Fibroblast of mammary gland (primary cell): Measurements from ENCODE around the gene DDX1.

Experiments used
- DNase-seq: peaks from one replicate; pipeline ENCODE4 v3.0.0-alpha.2; 2010; ENCODE audit warnings: low read depth
- H3K4me3 ChIP-seq: 2 replicates; pipeline ENCODE4 v1.5.1; 2011; ENCODE audit warnings: low read depth, mild to moderate bottlenecking, low read length, moderate library complexity; ENCODE audit not compliant: control insufficient read depth
- TF ChIP-seq, protein P1 (sequence below): conservative IDR thresholded peaks from 2 replicates; pipeline ENCODE4 v1.5.1; 2011; ENCODE audit warnings: low read depth, low read length, inconsistent platforms; ENCODE audit not compliant: control insufficient read depth, insufficient read depth

DDX1 gene

DNA sequence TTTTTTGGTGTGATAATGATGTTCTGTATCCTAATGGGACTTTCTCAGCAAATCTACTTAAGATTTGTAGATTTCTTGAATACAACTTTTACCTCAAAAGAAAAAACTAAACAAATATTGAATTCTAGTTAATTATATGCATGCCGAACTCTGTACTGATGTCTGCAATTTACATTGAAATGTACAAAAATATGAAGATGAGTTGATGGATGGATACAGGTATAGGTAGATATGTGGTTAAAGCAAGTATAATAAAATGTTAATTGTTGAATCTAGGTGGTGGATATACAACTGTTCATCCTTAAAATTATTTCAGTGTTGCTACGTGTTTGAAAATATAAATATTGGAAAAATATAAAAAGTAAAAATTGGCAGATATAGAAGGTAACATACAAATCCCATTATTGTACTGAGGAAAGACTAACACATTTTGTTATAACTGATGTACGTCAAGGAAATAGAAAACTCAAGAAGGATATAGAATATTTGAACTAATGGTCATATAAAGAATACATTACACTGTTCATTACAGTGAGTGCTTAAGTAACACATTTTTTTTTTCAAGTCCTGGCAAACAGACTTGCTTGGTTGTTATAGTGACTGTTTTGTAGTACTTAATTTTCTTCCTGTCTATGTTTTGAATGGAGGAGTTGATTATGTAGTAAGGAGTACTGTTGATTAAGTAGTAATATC is 33.8 kb downstream of the DDX1 start:
- TF ChIP-seq, protein P1, sequence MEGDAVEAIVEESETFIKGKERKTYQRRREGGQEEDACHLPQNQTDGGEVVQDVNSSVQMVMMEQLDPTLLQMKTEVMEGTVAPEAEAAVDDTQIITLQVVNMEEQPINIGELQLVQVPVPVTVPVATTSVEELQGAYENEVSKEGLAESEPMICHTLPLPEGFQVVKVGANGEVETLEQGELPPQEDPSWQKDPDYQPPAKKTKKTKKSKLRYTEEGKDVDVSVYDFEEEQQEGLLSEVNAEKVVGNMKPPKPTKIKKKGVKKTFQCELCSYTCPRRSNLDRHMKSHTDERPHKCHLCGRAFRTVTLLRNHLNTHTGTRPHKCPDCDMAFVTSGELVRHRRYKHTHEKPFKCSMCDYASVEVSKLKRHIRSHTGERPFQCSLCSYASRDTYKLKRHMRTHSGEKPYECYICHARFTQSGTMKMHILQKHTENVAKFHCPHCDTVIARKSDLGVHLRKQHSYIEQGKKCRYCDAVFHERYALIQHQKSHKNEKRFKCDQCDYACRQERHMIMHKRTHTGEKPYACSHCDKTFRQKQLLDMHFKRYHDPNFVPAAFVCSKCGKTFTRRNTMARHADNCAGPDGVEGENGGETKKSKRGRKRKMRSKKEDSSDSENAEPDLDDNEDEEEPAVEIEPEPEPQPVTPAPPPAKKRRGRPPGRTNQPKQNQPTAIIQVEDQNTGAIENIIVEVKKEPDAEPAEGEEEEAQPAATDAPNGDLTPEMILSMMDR = no peak
- DNase-seq = no peak

DNA sequence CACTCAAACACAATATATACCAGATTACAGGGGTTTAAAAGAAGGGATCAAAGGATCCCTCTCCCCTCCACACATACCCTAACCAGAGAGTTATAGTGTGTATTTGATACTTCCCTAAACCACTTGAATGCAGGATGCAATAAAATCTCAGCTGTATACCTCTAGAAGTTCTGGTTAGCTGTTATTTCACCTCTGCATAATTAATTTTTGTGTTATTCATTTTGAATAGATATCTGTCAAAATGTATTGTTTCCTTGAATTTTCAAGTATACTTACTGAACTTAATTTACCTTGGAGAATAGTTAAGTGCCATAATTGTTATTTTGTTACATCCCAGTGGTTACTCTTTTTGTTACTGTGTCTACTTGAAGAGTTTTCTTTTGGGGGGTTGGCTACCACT is 34.5 kb downstream of the DDX1 start:
- DNase-seq = no peak
- no peak overlapping the region for H3K4me3 ChIP-seq

More for the DNA sequence above, 33.8 kb downstream of the DDX1 start:
- H3K4me3 ChIP-seq = no peak overlapping the region

DNA sequence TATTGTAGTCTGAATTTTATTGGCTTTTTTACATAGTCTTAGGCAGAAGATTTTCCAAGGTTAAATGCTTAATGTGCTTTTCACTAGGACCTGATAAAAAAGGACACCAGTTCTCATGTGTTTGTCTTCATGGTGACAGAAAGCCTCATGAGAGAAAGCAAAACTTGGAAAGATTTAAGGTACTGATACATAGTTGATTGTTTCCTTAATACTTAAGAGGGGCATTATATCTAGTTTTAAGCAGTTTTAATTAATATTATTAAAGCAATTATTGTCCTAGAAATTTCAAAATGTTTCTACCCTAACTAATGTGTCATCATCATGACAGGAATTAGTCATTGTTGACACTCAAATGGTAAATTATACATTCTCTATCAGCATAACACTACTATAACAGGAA is 35.3 kb downstream of the DDX1 start:
- no peak overlapping the region for H3K4me3 ChIP-seq
- TF ChIP-seq, protein P1 = no peak
- DNase-seq = no peak

More for the DNA sequence above, 34.5 kb downstream of the DDX1 start:
- TF ChIP-seq, protein P1 = no peak

DNA sequence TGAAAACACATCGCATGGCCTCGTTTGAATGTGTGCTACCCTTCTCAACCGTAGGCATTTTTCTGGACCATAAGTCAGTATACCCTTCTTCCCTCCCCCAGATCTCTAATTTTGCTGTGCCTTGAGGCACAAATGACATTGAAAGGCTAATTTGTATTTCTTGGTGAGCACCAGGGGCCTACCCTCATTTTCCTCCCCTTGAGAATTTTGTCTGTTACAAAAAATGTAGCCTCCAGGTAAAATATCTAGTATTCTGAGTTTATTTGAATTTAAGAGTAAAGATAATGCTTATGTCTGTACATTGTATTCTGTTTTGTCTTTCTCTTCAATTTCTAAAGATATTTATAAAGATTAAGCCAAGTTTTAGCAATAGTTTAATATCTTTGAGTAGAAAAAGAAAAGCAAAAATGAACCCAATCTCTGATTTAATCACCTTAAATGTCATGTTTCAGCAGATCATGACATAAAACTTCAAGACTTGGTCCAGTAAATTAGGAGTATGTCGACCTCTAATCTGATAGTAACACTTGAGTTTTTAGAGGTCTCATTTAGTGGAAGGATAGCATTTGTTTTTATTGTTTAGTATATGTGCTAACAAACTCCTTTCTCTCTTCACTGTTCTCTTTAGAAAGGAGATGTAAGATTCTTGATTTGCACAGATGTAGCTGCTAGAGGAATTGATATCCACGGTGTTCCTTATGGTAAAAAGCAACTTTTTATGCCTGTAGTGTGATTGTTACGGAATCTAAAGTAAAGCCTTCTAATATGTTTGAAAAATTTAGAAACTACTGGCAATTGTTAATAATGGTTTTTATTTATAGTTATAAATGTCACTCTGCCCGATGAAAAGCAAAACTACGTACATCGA is 36.4 kb downstream of the DDX1 start:
- H3K4me3 ChIP-seq = no peak overlapping the region
- DNase-seq = no peak
- TF ChIP-seq, protein P1 = no peak

DNA sequence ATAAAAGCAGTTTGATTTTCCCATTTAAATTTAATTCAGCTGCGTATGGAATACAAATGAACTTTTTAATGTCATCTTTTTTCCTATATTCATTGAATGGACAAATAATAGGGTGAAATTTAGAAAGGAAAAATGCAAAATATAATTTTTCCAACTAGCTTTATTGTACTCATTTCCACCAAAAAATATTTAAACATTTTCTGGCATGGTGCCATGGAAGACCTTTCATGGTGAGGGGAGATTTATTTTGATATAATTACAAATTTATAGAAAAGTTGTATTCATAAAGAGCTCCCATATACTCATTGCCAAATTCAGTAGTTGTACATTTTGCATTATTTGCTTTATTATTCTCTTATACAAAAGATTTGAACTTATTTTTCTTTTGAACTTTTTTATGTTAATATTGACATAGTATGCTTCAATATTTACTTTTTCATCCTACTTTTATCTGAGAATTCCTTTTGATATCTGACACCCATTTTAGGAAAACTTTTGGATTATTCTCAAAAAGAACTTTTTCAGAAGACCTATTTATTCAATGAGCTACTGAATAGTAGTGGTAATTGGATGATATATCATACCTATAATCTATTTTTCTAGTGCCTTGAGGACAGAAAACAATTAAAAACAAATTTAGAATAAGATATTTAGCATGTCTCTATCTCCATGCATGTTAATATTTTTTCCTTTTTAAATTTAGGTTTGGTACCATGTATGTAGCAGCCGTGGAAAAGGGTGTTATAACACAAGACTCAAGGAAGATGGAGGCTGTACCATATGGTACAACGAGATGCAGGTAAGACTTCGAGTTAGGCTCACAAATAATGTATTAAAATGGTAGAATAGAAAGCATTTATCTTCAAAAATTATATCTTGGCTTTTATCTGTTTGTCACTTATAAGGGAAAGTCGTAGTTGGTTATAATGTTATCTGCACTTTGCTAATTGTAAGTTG is 37.5 kb downstream of the DDX1 start:
- no peak for DNase-seq
- TF ChIP-seq, protein P1 = no peak
- no peak overlapping the region for H3K4me3 ChIP-seq
